Measurements from ENCODE around the gene CTNNA3. TPM values are rescaled to one million over a fixed set of nuclear protein-coding genes. Genes with fewer than 3 reads are reported as not detected.

The CTNNA3 gene
- total RNA-seq, 1 experiment from 2014 or later = 0.85 TPM

DNA sequence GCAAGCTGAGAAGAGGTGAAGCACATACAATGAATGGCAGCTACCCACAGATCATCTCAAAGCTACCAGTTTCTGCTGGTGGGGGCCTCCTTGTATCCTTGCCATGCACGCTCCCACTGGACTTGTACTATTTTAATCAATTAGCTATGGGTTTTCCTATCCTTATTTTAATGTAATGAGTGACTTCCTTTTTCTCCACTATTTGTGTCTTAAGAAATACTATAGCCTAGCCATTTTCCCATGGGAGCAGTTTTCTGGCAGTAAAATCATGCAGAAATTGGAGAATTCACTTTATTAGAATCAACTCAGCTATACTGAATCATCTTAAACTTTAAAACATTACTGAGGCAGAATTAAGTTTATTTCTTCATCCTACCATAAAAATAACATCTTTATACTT, 73.5 kb downstream of the CTNNA3 start:
- Histone ChIP-seq H3K27me3 (ENCODE audit: control insufficient read depth, insufficient read depth, low read length) (no peaks in the 10 kb centered on the region), H3K9me3 (ENCODE audit: control insufficient read depth, insufficient read depth, low read depth, low read length) (0 out of 2 replicates have a peak, but pooled peaks cover 4% of the 10 kb centered on the region), H3K4me1 (ENCODE audit: control insufficient read depth, insufficient read depth, low read length) (no peaks in the 10 kb centered on the region), H3K27ac (ENCODE audit: low read length) (no peak overlapping the region), H3K4me3 (ENCODE audit: low read depth in 2 of 2, low read length in 2 of 2) (no peak overlapping the region), H3K36me3 (ENCODE audit: control insufficient read depth, insufficient read depth, low read length) (no peaks in the 10 kb centered on the region)
- ChIA-PET CTCF (no interaction called here), POLR2A (interaction anchor here (0.7 kb wide), 1 partner anchor 11 kb away, joined by 3 read pairs; no protein-coding TSS in a partner anchor)
- intact Hi-C loops (cut with micrococcal nuclease; ENCODE audit: unreplicated experiment) = no loop called here
- in situ Hi-C loops (cut with HindIII; ENCODE audit: low pct_unique_long_range_greater_than_20kb, low sequenced_read_pairs) = no loop called here
- TF ChIP-seq, protein P1, sequence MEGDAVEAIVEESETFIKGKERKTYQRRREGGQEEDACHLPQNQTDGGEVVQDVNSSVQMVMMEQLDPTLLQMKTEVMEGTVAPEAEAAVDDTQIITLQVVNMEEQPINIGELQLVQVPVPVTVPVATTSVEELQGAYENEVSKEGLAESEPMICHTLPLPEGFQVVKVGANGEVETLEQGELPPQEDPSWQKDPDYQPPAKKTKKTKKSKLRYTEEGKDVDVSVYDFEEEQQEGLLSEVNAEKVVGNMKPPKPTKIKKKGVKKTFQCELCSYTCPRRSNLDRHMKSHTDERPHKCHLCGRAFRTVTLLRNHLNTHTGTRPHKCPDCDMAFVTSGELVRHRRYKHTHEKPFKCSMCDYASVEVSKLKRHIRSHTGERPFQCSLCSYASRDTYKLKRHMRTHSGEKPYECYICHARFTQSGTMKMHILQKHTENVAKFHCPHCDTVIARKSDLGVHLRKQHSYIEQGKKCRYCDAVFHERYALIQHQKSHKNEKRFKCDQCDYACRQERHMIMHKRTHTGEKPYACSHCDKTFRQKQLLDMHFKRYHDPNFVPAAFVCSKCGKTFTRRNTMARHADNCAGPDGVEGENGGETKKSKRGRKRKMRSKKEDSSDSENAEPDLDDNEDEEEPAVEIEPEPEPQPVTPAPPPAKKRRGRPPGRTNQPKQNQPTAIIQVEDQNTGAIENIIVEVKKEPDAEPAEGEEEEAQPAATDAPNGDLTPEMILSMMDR (IDR thresholded peaks at IDR 0.05) = no peak
- no peak for TF ChIP-seq SIN3A (IDR thresholded peaks at IDR 0.05; ENCODE audit: borderline replicate concordance, insufficient read depth, low read depth, low read length)
- no peak for DNase-seq (ENCODE audit: low read depth, low spot score)
- ATAC-seq = no peak
- no TSS peak for BruUV-seq (replicated peaks)

DNA sequence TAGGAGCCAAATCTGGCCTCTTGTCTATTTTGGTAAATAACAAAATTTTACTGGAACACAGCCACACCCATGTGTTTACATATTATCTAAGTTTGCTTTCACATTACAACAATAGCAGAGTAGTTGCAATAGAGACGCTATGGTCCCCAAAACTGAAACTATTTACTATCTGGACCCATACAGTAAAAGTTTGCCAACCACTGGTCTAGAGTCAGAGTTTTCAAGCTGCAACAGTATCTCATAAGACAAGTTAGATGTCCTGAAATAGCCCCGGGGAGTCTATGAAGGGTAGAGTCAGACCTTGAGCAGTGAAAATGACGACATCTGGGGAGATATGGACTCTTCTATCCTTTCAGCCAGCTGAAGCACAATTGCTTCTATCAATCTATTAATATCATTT, 74.2 kb downstream of the CTNNA3 start:
- Histone ChIP-seq H3K27ac (ENCODE audit: low read length) (no peak overlapping the region), H3K4me1 (ENCODE audit: control insufficient read depth, insufficient read depth, low read length) (no peaks in the 10 kb centered on the region), H3K4me3 (ENCODE audit: low read depth in 2 of 2, low read length in 2 of 2) (no peak overlapping the region), H3K9me3 (ENCODE audit: control insufficient read depth, insufficient read depth, low read depth, low read length) (no peaks in the 10 kb centered on the region), H3K36me3 (ENCODE audit: control insufficient read depth, insufficient read depth, low read length) (no peaks in the 10 kb centered on the region), H3K27me3 (ENCODE audit: control insufficient read depth, insufficient read depth, low read length) (no peaks in the 10 kb centered on the region)
- ATAC-seq (no peak), DNase-seq (ENCODE audit: low read depth, low spot score) (no peak)
- TF ChIP-seq, protein P1 (IDR thresholded peaks at IDR 0.05) = no peak
- TF ChIP-seq TCF7L2 (IDR thresholded peaks at IDR 0.05; ENCODE audit: low read depth, low read length) (no peak), POLR2AphosphoS5 (IDR thresholded peaks at IDR 0.05; ENCODE audit: low read depth, low read length) (no peak), REST (IDR thresholded peaks at IDR 0.05; ENCODE audit: insufficient read depth in 1 of 2, low read depth in 2 of 2, low read length in 1 of 2) (no peak), SIN3A (IDR thresholded peaks at IDR 0.05; ENCODE audit: borderline replicate concordance, insufficient read depth, low read depth, low read length) (no peak)
- CTCF ChIA-PET = no interaction called here
- in situ Hi-C loops (cut with HindIII; ENCODE audit: low pct_unique_long_range_greater_than_20kb, low sequenced_read_pairs) (no loop called here), intact Hi-C loops (cut with micrococcal nuclease; ENCODE audit: unreplicated experiment) (no loop called here)
- BruUV-seq (replicated peaks) = no TSS peak
- POLR2A ChIA-PET = no interaction called here
